SK-MEL-5 (cell line): ENCODE measurements around the gene CDH22. TPM values are rescaled to one million over a fixed set of nuclear protein-coding genes. Genes with fewer than 3 reads are reported as not detected.
A peak's percentile ranks its signal among the peaks of the same experiment; 100 is the strongest.

Experiments used
- DNase-seq: peaks from one replicate; pipeline ENCODE4 v3.0.0-alpha.2; 2016; ENCODE audit warnings: low read depth, low spot score
- in situ Hi-C: cut with HindIII; loops from 2 replicates; pipeline ENCODE4 v1.10.0; 2016; ENCODE audit warnings: low sequenced_read_pairs, high pct_unique_total_duplicates, low pct_unique_long_range_greater_than_20kb
- total RNA-seq: library from RNA; depleted of rRNA; stranded (reverse); fragments of >200 nt; shearing (Covaris generic); gene quantifications from 2 replicates; pipeline ENCODE4 v1.2.3, GENCODE V29; 2014

CDH22 gene
- total RNA-seq, 1 experiment from 2014 or later: not detected

GRCh38 chr20:46330831-46331371, 22.6 kb upstream of the CDH22 start:
- no peak for DNase-seq
- in situ Hi-C loops: no loop called here

- no peak for DNase-seq
- in situ Hi-C loops: no loop called here
Measured at GRCh38 chr20:46330072-46330763, 21.9 kb upstream of the CDH22 start.

GRCh38 chr20:46328200-46328882, 20.0 kb upstream of the CDH22 start:
- in situ Hi-C loops: no loop called here
- no peak for DNase-seq

GRCh38 chr20:46327557-46327956, 19.3 kb upstream of the CDH22 start:
- in situ Hi-C loops: no loop called here
- no peak for DNase-seq

GRCh38 chr20:46325789-46326188, 17.5 kb upstream of the CDH22 start:
- in situ Hi-C loops: no loop called here
- no peak for DNase-seq

GRCh38 chr20:46324960-46325703, 16.8 kb upstream of the CDH22 start:
- peak; percentile 73 for DNase-seq
- in situ Hi-C loops: no loop called here

GRCh38 chr20:46324379-46324778, 16.1 kb upstream of the CDH22 start:
- in situ Hi-C loops: no loop called here
- no peak for DNase-seq

GRCh38 chr20:46323557-46323956, 15.3 kb upstream of the CDH22 start:
- in situ Hi-C loops: no loop called here
- DNase-seq: no peak

- in situ Hi-C loops: no loop called here
- no peak for DNase-seq
Measured at GRCh38 chr20:46322641-46323040, 14.3 kb upstream of the CDH22 start.

GRCh38 chr20:46317685-46318177, 9.4 kb upstream of the CDH22 start:
- no peak for DNase-seq
- in situ Hi-C loops: no loop called here

GRCh38 chr20:46316984-46317684, 8.8 kb upstream of the CDH22 start:
- no peak for DNase-seq
- in situ Hi-C loops: no loop called here

- DNase-seq: no peak
- in situ Hi-C loops: no loop called here
Measured at GRCh38 chr20:46315311-46315710, 7.0 kb upstream of the CDH22 start.

- DNase-seq: no peak
- in situ Hi-C loops: no loop called here
Measured at GRCh38 chr20:46312945-46313861, 4.9 kb upstream of the CDH22 start.

- in situ Hi-C loops: no loop called here
- no peak for DNase-seq
Measured at GRCh38 chr20:46312075-46312944, 4.0 kb upstream of the CDH22 start.

GRCh38 chr20:46311719-46312074, 3.4 kb upstream of the CDH22 start:
- DNase-seq: no peak
- in situ Hi-C loops: no loop called here

GRCh38 chr20:46311039-46311650, 2.8 kb upstream of the CDH22 start:
- in situ Hi-C loops: no loop called here
- peak; percentile 40 for DNase-seq
